Gastrocnemius medialis (tissue), 4 donors: ENCODE results near the gene ADPRS. TPM values are rescaled to one million over a fixed set of nuclear protein-coding genes. Genes with fewer than 3 reads are reported as not detected.

ENCODE experiments used
- ATAC-seq, 2 donors: fragments of 150-250 bp; one replicate each; pipeline ENCODE4 v1.9.1; 2016
- DNase-seq, 2 donors: peaks; one replicate each; pipeline ENCODE4 v3.0.0-alpha.2; 2019
- H3K27ac ChIP-seq, 4 donors: fragments of 200-600 bp; sonication (generic); 1 replicate in 1 of 4; 2 replicates in 3 of 4; pipeline ENCODE4 v1.5.1; 2016 to 2018; ENCODE audit warnings: mild to moderate bottlenecking in 2 of 4, moderate library complexity in 1 of 4
- H3K27me3 ChIP-seq, 3 donors: fragments of 200-600 bp; sonication (generic) in 2 of 3; 1 replicate in 1 of 3; 2 replicates in 2 of 3; pipeline versions ENCODE4 v1.5.1 to v1.6.0; 2016 to 2019; ENCODE audit warnings: mild to moderate bottlenecking in 1 of 3, moderate library complexity in 1 of 3
- H3K36me3 ChIP-seq, 2 donors: fragments of 200-600 bp; sonication (generic) in 1 of 2; one replicate each; pipeline ENCODE4 v1.5.1; 2017 to 2018
- H3K4me1 ChIP-seq, 2 donors: fragments of 200-600 bp; sonication (generic) in 1 of 2; one replicate each; pipeline ENCODE4 v1.5.1; 2016 to 2017; ENCODE audit warnings: mild to moderate bottlenecking in 2 of 2
- H3K4me3 ChIP-seq, 4 donors: fragments of 200-600 bp; sonication (generic) in 3 of 4; 1 replicate in 1 of 4; 2 replicates in 3 of 4; pipeline ENCODE4 v1.5.1; 2016 to 2019; ENCODE audit warnings: mild to moderate bottlenecking in 2 of 4
- H3K9me3 ChIP-seq, 3 donors: fragments of 200-600 bp; sonication (generic) in 2 of 3; 1 replicate in 1 of 3; 2 replicates in 2 of 3; pipeline ENCODE4 v1.5.1; 2016 to 2019
- POLR2A ChIP-seq, 2 donors: fragments of 450-650 bp; IDR thresholded peaks; one replicate each; pipeline ENCODE4 v1.6.1; 2017; ENCODE audit warnings: antibody characterized with exemption in 2 of 2, mild to moderate bottlenecking in 2 of 2, moderate library complexity in 2 of 2
- in situ Hi-C, 4 donors: fragments of 200-750 bp; cut with MboI; loops; one replicate each; pipeline versions ENCODE4 v1.15.0 to v1.8.0; 2017; ENCODE audit warnings: low sequenced_read_pairs in 4 of 4
- intact Hi-C: fragments of 100-400 bp; cut with DNase I; formaldehyde crosslinking; loops from one replicate; pipeline ENCODE4 v1.15.1; 2023; ENCODE audit warnings: low total_unique reads
- total RNA-seq, 4 donors: library from RNA; depleted of rRNA; stranded (reverse); fragments of >200 nt; gene quantifications; one replicate each; pipeline versions ENCODE4 v1.1.0 to v1.2.3, GENCODE V29; 2016
- TF ChIP-seq, protein P1 (sequence below), 5 experiments: fragments of 450-650 bp in 3 of 5; fragments of 200-600 bp in 2 of 5; sonication (generic) in 2 of 5; IDR thresholded peaks in 4 of 5; conservative IDR thresholded peaks in 1 of 5; 1 replicate in 4 of 5; 2 replicates in 1 of 5; pipeline ENCODE4 v1.5.1; 2016 to 2019; ENCODE audit warnings: antibody characterized with exemption in 5 of 5, mild to moderate bottlenecking in 3 of 5, moderate library complexity in 3 of 5

Gene ADPRS
- total RNA-seq, 4 donors from 2014 or later, result 46.7 to 67.3 (median 54.0) TPM

- intact Hi-C loops, result loop anchor here (2.0 kb wide), 1 partner anchor 37 kb away; no protein-coding TSS in a partner anchor
- no peak for DNase-seq
Observed at GRCh38 chr1:36135796-36136195, 47.1 kb downstream of the ADPRS start.

GRCh38 chr1:36136535-36136934, 47.8 kb downstream of the ADPRS start:
- no peaks in the 10 kb centered on the region for H3K9me3 ChIP-seq
- DNase-seq (peak in 1 of 2 donors; percentile 62), ATAC-seq (peak; percentile 83 to 89)
- H3K27ac ChIP-seq, result peak overlapping the region; percentile 43 to 74 (median 64)
- in situ Hi-C loops, result no loop called here
- peaks cover 0 to 36% of the 10 kb centered on the region in 2 donors for H3K36me3 ChIP-seq
- no peak overlapping the region for H3K4me3 ChIP-seq
- H3K27me3 ChIP-seq, result no peaks in the 10 kb centered on the region
- intact Hi-C loops, result no loop called here
- TF ChIP-seq, protein P1, sequence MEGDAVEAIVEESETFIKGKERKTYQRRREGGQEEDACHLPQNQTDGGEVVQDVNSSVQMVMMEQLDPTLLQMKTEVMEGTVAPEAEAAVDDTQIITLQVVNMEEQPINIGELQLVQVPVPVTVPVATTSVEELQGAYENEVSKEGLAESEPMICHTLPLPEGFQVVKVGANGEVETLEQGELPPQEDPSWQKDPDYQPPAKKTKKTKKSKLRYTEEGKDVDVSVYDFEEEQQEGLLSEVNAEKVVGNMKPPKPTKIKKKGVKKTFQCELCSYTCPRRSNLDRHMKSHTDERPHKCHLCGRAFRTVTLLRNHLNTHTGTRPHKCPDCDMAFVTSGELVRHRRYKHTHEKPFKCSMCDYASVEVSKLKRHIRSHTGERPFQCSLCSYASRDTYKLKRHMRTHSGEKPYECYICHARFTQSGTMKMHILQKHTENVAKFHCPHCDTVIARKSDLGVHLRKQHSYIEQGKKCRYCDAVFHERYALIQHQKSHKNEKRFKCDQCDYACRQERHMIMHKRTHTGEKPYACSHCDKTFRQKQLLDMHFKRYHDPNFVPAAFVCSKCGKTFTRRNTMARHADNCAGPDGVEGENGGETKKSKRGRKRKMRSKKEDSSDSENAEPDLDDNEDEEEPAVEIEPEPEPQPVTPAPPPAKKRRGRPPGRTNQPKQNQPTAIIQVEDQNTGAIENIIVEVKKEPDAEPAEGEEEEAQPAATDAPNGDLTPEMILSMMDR (IDR thresholded peaks at IDR 0.05 in 4 of 5, conservative IDR thresholded peaks at IDR 0.05 in 1 of 5), result no peak
- TF ChIP-seq POLR2A (IDR thresholded peaks at IDR 0.05), result no peak
- H3K4me1 ChIP-seq, result peaks cover 23 to 47% of the 10 kb centered on the region in 2 donors

More at GRCh38 chr1:36135796-36136195, 47.1 kb downstream of the ADPRS start:
- in situ Hi-C loops, result no loop called here
- Histone ChIP-seq H3K9me3 (no peaks in the 10 kb centered on the region), H3K27me3 (no peaks in the 10 kb centered on the region), H3K36me3 (peaks cover 0 to 36% of the 10 kb centered on the region in 2 donors), H3K4me3 (no peak overlapping the region), H3K27ac (peak overlapping the region; percentile 43 to 74 (median 64)), H3K4me1 (peaks cover 23 to 47% of the 10 kb centered on the region in 2 donors)
- TF ChIP-seq POLR2A (IDR thresholded peaks at IDR 0.05), result no peak
- ATAC-seq, result no peak

DNA sequence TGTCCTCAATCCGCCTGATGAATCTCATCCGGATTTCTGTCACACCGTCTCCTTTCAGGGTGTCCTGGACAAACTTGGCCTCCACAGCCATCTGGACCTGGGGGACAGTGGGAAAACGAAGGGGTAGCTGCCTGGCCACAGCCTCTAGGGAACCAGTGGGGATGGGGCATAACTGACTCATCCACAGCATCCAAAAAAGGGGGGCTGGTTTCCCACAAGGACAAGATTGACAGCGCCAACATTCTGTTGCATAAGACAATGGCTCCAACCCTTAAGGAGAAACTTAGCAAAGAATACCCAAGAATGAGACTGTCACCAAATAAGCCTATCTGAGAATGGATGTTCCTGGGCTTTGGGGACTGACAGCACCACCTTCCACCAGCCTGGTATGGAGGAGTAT, 48.5 kb downstream of the ADPRS start:
- no peaks in the 10 kb centered on the region for H3K9me3 ChIP-seq
- peaks cover 25 to 52% of the 10 kb centered on the region in 2 donors for H3K4me1 ChIP-seq
- DNase-seq (no peak), ATAC-seq (peak in 1 of 2 donors; percentile 12)
- H3K27me3 ChIP-seq, result no peaks in the 10 kb centered on the region
- no peak for TF ChIP-seq POLR2A (IDR thresholded peaks at IDR 0.05)
- TF ChIP-seq, protein P1 (IDR thresholded peaks at IDR 0.05 in 4 of 5, conservative IDR thresholded peaks at IDR 0.05 in 1 of 5), result no peak
- in situ Hi-C loops (no loop called here), intact Hi-C loops (no loop called here)
- H3K4me3 ChIP-seq, result no peak overlapping the region
- H3K27ac ChIP-seq, result peak overlapping the region; percentile 43 to 74 (median 64)
- peaks cover 0 to 36% of the 10 kb centered on the region in 2 donors for H3K36me3 ChIP-seq

DNA sequence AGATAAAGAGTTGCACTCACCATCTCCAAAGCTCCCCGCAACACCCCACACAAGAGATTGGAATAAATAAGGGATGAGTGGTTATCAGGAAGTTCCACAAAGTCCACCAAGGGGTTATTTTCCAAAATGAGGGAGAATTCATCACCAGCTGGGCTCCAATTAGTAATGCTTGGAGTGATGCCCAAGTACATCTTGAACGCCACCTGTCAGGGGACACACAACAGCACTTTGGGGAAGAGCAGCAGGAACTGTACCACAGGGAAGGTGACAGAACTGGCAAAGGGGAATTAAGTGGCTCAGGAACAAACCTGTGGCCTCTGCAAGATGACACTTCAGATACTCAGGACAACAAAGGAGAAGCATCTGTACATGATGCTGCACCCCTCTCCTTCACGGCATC, 49.1 kb downstream of the ADPRS start:
- Histone ChIP-seq H3K27ac (peak overlapping the region in 1 of 4 donors; percentile 15), H3K9me3 (no peaks in the 10 kb centered on the region), H3K4me1 (peaks cover 28 to 58% of the 10 kb centered on the region in 2 donors), H3K36me3 (peaks cover 0 to 36% of the 10 kb centered on the region in 2 donors), H3K27me3 (no peaks in the 10 kb centered on the region), H3K4me3 (no peak overlapping the region)
- intact Hi-C loops, result no loop called here
- DNase-seq (no peak), ATAC-seq (no peak)
- in situ Hi-C loops, result no loop called here
- TF ChIP-seq, protein P1 (IDR thresholded peaks at IDR 0.05 in 4 of 5, conservative IDR thresholded peaks at IDR 0.05 in 1 of 5), result no peak
- no peak for TF ChIP-seq POLR2A (IDR thresholded peaks at IDR 0.05)

- Histone ChIP-seq H3K27me3 (no peaks in the 10 kb centered on the region), H3K4me1 (peaks cover 32 to 65% of the 10 kb centered on the region in 2 donors), H3K9me3 (no peaks in the 10 kb centered on the region), H3K4me3 (no peak overlapping the region), H3K36me3 (peaks cover 0 to 36% of the 10 kb centered on the region in 2 donors), H3K27ac (peak overlapping the region in 2 of 4 donors; percentile 1 to 5)
- DNase-seq (no peak), ATAC-seq (no peak)
- in situ Hi-C loops (no loop called here), intact Hi-C loops (no loop called here)
- TF ChIP-seq POLR2A (IDR thresholded peaks at IDR 0.05), result no peak
- TF ChIP-seq, protein P1 (IDR thresholded peaks at IDR 0.05 in 4 of 5, conservative IDR thresholded peaks at IDR 0.05 in 1 of 5), result no peak
Observed at GRCh38 chr1:36139521-36139920, 50.8 kb downstream of the ADPRS start.
